KG1 (cell line): ENCODE data around the gene ZNF625.

ENCODE experiments used
- DNase-seq: peaks from one replicate; lab custom pipeline; 2025; lab: John Stamatoyannopoulos, UW

Gene ZNF625

DNA sequence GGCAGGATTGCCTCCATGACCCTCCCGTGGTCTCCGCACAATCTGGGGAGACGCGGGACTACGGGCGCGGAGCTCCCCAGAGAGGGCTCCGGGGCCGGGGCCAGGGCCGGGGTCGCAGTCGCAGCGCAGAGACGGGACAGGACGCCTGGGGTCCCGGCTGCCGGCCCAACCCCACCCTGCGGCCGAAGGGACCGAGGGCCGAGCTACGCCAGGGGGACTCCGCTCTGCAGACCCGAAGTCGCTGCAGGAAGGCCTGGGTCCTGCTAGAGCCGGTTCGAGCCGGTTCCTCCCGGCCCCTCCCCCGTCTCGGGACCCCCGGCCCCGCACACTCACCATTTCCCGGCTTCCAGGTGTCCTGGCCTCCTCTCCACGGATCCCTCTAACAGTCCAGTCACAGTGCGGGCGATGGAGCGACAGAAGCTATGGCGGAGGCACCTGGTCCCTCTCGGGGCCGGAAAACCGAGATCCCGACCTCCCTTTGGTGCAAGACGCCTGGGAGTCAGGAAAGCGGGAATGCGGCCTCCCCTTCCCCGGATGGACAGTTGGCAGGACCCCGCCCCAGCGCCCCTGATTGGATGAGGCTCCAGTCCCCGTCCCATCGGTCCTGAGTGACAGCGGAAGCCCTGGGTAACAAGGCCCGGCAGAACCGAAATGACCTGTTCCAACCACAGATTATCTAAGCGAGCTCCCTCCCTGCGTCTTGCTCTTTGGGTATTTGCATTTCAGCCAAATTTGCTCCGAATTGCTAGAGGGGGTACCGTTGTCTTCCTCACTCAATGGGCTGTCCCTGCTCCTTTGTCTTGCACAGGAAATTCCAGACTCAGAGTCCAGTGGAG lies at the start of gene ZNF625:
TSS of gene ZNF625 (minus strand) at position 512 of the 836 bp plus-strand sequence. CDS start at position 336, 176 bp downstream.
- DNase-seq = peak; percentile 43

- DNase-seq = no peak
Observed at GRCh38 chr19:12205296-12205695, 48.8 kb upstream of the ZNF625 start.

DNA sequence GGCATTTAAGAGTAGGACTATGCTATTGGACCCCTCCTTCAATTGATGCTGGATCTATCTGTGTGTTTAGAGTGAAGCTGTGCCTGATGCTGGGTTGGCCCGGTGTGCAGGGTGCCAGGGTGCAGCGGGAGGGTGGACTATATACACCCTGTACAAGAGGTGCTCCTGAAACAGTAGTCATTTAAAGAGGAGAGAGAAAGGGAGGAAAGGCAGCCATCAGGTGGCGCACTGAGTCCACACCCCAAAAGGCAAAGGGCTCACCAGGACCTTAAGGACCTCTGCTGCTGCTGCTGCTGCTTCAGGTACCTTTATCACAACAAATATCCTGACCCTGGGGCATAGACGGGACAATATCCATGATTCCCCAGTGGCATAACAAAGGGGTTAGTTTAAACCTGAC lies 45.7 kb upstream of the ZNF625 start:
- no peak for DNase-seq

- DNase-seq = no peak
Observed at GRCh38 chr19:12199757-12200419, 43.4 kb upstream of the ZNF625 start.

GRCh38 chr19:12198136-12198535 lies 41.6 kb upstream of the ZNF625 start:
- no peak for DNase-seq

DNA sequence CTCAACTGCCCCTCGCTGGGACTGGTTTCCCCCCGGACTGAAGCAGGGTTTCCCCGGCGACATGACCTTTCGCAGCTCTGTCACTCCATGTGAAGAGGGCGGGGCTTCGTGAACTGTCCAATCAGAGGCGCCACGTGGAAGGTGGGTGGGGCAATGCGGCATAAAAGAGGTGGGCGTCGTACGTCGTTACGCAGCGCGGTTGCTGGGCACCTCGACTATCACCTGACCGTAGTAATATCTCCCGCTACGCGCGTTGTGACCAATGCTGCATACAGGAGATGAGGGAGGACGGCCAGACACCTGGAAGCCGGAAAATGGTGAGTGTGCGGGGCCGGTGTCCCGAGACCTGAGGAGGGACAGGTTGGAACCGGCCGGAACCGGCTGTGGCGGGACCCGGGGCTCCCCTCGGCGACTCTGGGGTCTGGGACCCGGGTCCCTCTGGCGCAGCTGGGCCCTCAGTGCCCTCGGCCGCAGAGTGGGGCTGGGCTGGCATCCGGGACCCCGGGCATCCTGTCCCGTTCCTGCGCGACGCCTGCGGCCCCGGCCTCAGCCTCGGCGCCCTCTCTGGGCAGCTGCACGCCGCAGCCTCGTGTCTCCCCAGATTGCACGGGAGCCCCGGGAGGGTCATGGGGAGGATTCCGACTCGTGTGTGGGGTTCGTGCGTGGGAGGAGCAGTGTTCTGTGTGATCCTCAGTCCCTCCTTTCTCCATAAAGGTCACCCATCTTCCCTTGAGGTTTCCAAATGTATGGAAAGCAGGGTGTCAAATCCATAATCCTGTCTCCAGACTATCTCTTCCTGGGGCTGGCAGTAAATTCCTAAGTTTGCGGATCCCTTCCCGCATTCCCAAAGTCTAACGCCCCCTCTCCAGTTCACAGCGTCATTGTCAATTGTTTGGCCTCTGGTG lies 38.5 kb upstream of the ZNF625 start:
- no peak for DNase-seq

GRCh38 chr19:12187625-12188024 lies 31.1 kb upstream of the ZNF625 start:
- DNase-seq = no peak

DNA sequence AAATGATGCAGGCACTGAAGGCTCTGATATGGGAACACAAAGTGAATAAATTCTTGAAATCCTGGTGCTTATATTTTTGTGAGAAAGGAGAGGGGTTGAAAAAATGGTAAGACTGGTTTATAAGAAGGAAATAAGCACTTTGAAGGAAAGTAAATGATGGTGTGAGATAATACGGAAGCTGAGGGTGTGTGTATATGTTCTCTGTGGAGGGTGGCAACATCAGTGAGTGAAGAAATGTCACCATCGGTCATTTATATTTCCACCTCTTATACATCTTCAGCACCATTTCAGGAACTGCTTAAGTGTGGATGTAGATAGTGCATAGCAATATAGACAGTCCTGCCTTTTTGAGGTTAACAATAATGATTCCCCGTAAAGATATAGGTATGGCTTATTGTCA lies 23.8 kb upstream of the ZNF625 start:
- no peak for DNase-seq

DNA sequence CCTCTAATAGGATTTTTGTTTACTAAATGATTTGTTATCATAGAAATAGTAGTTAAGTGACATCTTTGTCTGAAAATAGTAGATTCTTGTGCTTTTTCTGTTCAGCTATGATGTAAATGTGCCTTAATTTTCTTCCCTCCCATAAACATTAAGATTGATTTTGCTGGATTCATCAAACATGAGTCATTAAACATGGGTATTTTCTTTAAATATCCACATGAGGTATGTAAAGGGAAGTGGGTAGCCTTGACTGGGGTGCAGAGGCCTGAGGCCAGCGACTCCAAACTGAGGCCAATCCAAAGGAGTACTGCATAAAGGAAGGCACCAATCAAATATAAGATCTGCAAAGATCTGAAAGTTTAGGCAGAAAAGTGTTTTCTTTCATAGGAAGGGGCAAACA lies 10.1 kb upstream of the ZNF625 start:
- no peak for DNase-seq

- DNase-seq = no peak
Observed at GRCh38 chr19:12163826-12164225, 7.3 kb upstream of the ZNF625 start.

DNA sequence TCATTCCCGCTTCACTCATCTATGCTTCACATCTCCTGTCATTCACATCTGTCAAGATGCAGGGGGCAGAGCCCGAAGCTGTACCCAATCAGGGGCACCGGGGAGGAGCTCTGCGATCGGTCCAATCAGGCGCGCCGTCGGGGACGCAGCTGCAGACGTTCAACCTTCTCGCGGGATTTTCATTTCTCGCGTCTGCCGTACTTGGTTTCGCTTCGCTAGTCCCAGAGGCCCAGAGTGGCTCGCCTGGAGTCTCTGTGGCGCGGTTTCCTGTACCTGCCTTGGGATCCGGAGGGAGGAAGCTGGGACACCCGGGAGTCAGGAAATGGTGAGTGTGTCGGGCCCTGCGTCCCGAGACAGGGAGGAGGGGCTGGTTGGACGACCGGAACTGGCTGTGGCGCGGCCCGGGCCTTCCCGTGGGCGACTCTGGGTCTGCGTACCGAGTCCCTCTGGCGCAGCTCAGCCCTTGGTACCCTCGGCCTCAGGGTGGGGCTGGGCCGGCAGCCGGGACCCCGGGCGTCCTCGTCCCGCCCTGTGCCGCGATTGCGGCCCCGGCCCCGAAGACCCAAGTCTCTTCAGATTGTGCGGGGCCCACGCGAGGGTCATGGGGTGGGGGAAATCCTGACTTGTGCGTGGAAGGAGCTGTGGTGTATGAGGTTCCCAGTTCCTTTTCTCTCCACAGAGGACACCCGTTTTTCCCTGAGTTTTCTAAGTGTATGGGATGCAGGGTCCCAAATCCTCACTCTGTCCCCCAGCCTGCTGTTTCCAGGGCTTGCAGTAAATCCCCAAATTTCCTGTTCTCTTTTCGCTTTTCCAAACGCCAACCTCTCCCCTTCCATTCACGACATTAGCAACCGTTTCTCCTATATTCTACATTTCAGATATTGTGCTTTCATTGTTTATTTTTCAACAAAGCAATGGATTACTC lies 6.6 kb upstream of the ZNF625 start, which contains the start of gene ZNF136:
TSS of gene ZNF136 (plus strand) at position 215 of the 925 bp plus-strand sequence. CDS start at position 323, 108 bp downstream.
- peak; percentile 93 for DNase-seq

GRCh38 chr19:12162513-12162881 lies 6.0 kb upstream of the ZNF625 start:
- DNase-seq = no peak

DNA sequence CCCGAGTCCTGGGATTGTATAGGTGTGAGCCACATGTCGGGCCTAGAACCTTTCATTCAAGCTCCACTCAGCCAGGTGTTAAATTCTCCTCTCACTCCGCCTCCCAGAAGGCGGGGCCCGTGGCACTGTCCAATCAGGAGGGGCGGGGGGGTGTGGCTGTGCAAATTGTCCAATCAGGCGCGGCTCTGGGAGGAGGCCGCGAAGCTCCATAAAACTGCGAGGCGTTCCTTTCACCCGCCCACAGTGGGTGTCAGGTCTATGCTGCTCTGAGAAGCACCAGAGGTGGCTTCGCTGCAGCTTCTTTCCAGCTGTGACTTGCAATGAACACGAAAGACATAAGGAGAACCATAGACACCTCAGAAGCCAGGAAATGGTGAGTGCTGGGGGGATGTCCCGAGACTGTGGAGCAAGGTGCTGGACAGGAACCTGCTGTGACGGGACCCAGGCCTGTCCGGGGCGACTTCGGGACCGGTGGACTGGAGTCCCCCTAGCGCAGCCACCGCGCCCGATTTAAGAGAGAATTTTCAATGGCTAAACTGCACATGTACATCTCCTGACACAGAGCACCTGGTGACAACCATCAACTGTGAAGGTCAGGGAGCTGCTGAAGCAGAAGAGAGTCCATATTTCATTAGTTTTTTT lies 3.4 kb upstream of the ZNF625 start:
- DNase-seq = no peak

- DNase-seq = no peak
Observed at GRCh38 chr19:12155324-12155860, 1.1 kb downstream of the ZNF625 start.

- DNase-seq = no peak
Observed at GRCh38 chr19:12145348-12145747, 11.2 kb downstream of the ZNF625 start.

GRCh38 chr19:12141405-12141736 lies 15.2 kb downstream of the ZNF625 start:
- DNase-seq = no peak

- peak; percentile 67 for DNase-seq
Observed at GRCh38 chr19:12140545-12141404, 15.8 kb downstream of the ZNF625 start.

DNA sequence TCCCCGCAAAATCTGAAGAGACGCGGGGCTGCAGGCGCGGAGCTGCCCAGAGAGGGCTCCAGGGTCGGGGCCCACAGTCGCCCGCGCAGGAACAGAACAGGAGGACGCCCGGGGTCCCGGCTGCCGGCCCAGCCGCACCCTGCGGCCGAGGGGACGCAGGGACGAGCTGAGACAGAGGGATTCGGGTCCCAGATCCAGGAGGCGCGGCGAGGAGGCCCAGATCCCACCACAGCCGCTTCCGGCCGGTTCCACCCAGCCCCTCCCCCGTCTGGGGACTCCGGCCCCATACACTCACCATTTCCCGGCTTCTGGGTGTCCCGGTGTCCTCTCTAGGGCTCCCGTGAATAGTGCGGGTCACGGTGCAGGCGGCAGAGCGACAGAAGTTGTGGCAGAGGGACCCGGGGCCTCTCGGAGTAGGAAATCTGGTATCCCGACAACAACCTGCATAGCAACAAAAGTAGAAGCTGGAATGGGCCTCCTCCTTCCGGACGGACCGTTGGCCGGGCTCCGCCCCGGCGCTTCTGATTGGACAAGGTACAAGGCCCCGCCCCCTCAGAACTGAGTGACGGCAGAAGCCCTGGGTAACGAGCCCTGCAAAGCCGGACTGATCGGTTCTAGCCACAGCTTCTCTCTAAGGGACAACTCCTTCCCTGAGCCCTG lies 16.5 kb downstream of the ZNF625 start, which contains the start of gene ZNF20:
TSS of gene ZNF20 (minus strand) at position 466 of the 660 bp plus-strand sequence. CDS start at position 298, 168 bp downstream.
- peak; percentile 56 for DNase-seq

DNA sequence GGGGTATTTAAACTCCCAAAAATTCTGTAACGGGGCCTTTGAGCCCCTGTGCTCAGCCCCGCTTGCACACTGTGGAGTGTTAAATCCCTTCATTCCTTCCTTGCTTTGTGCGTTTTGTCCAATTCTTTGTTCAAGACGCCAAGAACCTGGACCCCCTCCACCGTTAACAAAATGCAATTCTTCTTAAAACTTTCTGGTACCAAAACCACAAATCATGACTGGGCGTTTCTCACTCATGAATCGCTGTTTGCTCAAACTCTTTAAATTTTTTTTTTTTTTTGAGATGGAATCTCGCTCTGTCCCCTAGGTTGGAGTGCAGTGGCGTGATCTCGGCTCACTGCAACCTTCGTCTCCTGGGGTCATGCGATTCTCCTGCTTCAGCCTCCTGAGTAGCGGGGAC lies 17.3 kb downstream of the ZNF625 start:
- no peak for DNase-seq
